GM10266 (cell line): ENCODE results near the gene SUPT6H.

Experiments used
- DNase-seq: peaks from one replicate; pipeline ENCODE4 v3.0.0; 2012; ENCODE audit errors: extremely low spot score
- CTCF ChIP-seq: IDR thresholded peaks from 2 replicates; pipeline ENCODE4 v1.5.1; 2012; ENCODE audit warnings: mild to moderate bottlenecking, low read depth; ENCODE audit not compliant: control insufficient read depth, insufficient read depth; ENCODE audit errors: missing control alignments

SUPT6H gene

GRCh38 chr17:28635506-28635905 is 26.5 kb upstream of the SUPT6H start:
- no peak for DNase-seq
- no peak for TF ChIP-seq CTCF

GRCh38 chr17:28641579-28641978 is 20.4 kb upstream of the SUPT6H start:
- TF ChIP-seq CTCF: no peak
- no peak for DNase-seq

- DNase-seq: peak; percentile 63
These were observed 17.8 kb upstream of the SUPT6H start for GRCh38 chr17:28643983-28644786.

GRCh38 chr17:28644787-28645575 is 17.0 kb upstream of the SUPT6H start, which contains the start of gene BLTP2:
Gene BLTP2, minus strand, starts transcription at chr17:28645158. Its CDS starts 102 bp downstream, at chr17:28645056.
- peak; percentile 99 for DNase-seq
- TF ChIP-seq CTCF: no peak

More at GRCh38 chr17:28643983-28644786, 17.8 kb upstream of the SUPT6H start:
- no peak for TF ChIP-seq CTCF

GRCh38 chr17:28645576-28645939 is 16.4 kb upstream of the SUPT6H start:
- no peak for TF ChIP-seq CTCF
- no peak for DNase-seq

GRCh38 chr17:28646039-28646754 is 15.8 kb upstream of the SUPT6H start:
- no peak for TF ChIP-seq CTCF
- DNase-seq: no peak
